Liver (tissue), 9 donors: Measurements from ENCODE around the gene RPS10. TPM values are rescaled to one million over a fixed set of nuclear protein-coding genes. Genes with fewer than 3 reads are reported as not detected.

ENCODE experiments used
- DNase-seq: peaks from one replicate; pipeline ENCODE4 v3.0.0-alpha.2; 2017; ENCODE audit warnings: low spot score
- H3K27ac ChIP-seq, 2 donors: one replicate each; pipeline ENCODE4 v1.7.0; 2013; ENCODE audit warnings: inconsistent platforms in 2 of 2, low read length in 2 of 2, control low read depth in 1 of 2, low read depth in 1 of 2, mild to moderate bottlenecking in 1 of 2
- H3K27me3 ChIP-seq, 4 donors: one replicate each; pipeline versions ENCODE4 v1.6.1 to v1.7.0; 2013; ENCODE audit warnings: low read length in 3 of 4, inconsistent platforms in 1 of 4, mild to moderate bottlenecking in 1 of 4, moderate library complexity in 1 of 4; ENCODE audit not compliant: control insufficient read depth in 4 of 4, insufficient read depth in 4 of 4
- H3K36me3 ChIP-seq, 4 donors: one replicate each; pipeline versions ENCODE4 v1.6.1 to v1.7.0; 2013; ENCODE audit warnings: low read length in 3 of 4, mild to moderate bottlenecking in 3 of 4, low read depth in 1 of 4, moderate library complexity in 1 of 4; ENCODE audit not compliant: control insufficient read depth in 4 of 4, insufficient read depth in 3 of 4
- H3K4me1 ChIP-seq, 4 donors: one replicate each; pipeline versions ENCODE4 v1.6.1 to v1.7.0; 2013; ENCODE audit warnings: low read length in 3 of 4, mild to moderate bottlenecking in 3 of 4, moderate library complexity in 1 of 4; ENCODE audit not compliant: control insufficient read depth in 4 of 4, insufficient read depth in 4 of 4
- H3K4me3 ChIP-seq, 3 donors: one replicate each; pipeline versions ENCODE4 v1.6.1 to v1.7.0; 2013; ENCODE audit warnings: low read length in 3 of 3, control low read depth in 1 of 3, low read depth in 1 of 3, mild to moderate bottlenecking in 1 of 3
- H3K9ac ChIP-seq, 2 donors: one replicate each; pipeline ENCODE4 v1.7.0; 2013; ENCODE audit warnings: low read length in 2 of 2, mild to moderate bottlenecking in 2 of 2, moderate library complexity in 2 of 2, control low read depth in 1 of 2, low read depth in 1 of 2
- H3K9me3 ChIP-seq, 4 donors: one replicate each; pipeline versions ENCODE4 v1.6.1 to v1.7.0; 2013; ENCODE audit warnings: low read length in 3 of 4; ENCODE audit not compliant: control insufficient read depth in 4 of 4
- EGR1 ChIP-seq, 2 donors: IDR thresholded peaks; 2 replicates each; pipeline ENCODE4 v1.6.1; 2016 to 2018; ENCODE audit warnings: antibody characterized with exemption in 2 of 2, low read depth in 2 of 2
- FOXA1 ChIP-seq: IDR thresholded peaks from 2 replicates; pipeline ENCODE4 v1.6.1; 2016; ENCODE audit warnings: antibody characterized with exemption
- FOXA2 ChIP-seq: IDR thresholded peaks from 2 replicates; pipeline ENCODE4 v1.6.1; 2016; ENCODE audit warnings: antibody characterized with exemption
- HNF4G ChIP-seq: IDR thresholded peaks from 2 replicates; pipeline ENCODE4 v1.6.1; 2016; ENCODE audit warnings: antibody characterized with exemption
- JUND ChIP-seq, 2 donors: IDR thresholded peaks; 2 replicates each; pipeline ENCODE4 v1.6.1; 2016; ENCODE audit warnings: antibody characterized with exemption in 2 of 2
- MAX ChIP-seq: IDR thresholded peaks from 2 replicates; pipeline ENCODE4 v1.6.1; 2016; ENCODE audit warnings: antibody characterized with exemption
- NR2F2 ChIP-seq: IDR thresholded peaks from 2 replicates; pipeline ENCODE4 v1.6.1; 2016; ENCODE audit warnings: antibody characterized with exemption
- SP1 ChIP-seq: IDR thresholded peaks from 2 replicates; pipeline ENCODE4 v1.6.1; 2018; ENCODE audit warnings: antibody characterized with exemption, mild to moderate bottlenecking
- TAF1 ChIP-seq: conservative IDR thresholded peaks from 2 replicates; pipeline ENCODE4 v1.6.1; 2016; ENCODE audit warnings: antibody characterized with exemption, mild to moderate bottlenecking
- YY1 ChIP-seq: IDR thresholded peaks from 2 replicates; pipeline ENCODE4 v1.6.1; 2016; ENCODE audit warnings: antibody characterized with exemption, mild to moderate bottlenecking
- ZBTB33 ChIP-seq: IDR thresholded peaks from 2 replicates; pipeline ENCODE4 v1.6.1; 2016; ENCODE audit warnings: antibody characterized with exemption
- WGBS: extraction: QIAGEN DNeasy Blood & Tissue Kit; methylation state at CpG from one replicate; pipeline ENCODE4 v1.1.7; 2013; 5-methylcytosine and 5-hydroxymethylcytosine counted together
- polyA plus RNA-seq, 2 donors: library from polyadenylated mRNA; stranded (reverse) in 1 of 2; unstranded in 1 of 2; fragments of 200-250 nt in 1 of 2; fragments of >200 nt in 1 of 2; fragmentation: Nextera tagmentation in 1 of 2; extraction: Ambion mirVana in 1 of 2; gene quantifications; one replicate each; pipeline versions ENCODE4 v1.2.1 to v1.2.3, GENCODE V29; 2013 to 2015
- total RNA-seq, 2 donors: library from RNA; depleted of rRNA; stranded (reverse); fragments of >200 nt; gene quantifications; one replicate each; pipeline ENCODE4 v1.2.3, GENCODE V29; 2014
- TF ChIP-seq, protein P1 (sequence below): fragments of 150-350 bp; IDR thresholded peaks from 2 replicates; pipeline ENCODE4 v1.5.1; 2017; ENCODE audit warnings: improper control_type of control experiment, low read depth, low read length; ENCODE audit not compliant: missing input control
- TF ChIP-seq, protein P2 (sequence below): IDR thresholded peaks from 2 replicates; pipeline ENCODE4 v1.6.1; 2016; ENCODE audit warnings: antibody characterized with exemption, mild to moderate bottlenecking
- donor health status: healthy.
- donor health status: healthy.
- donor health status: healthy.
- donor health status: healthy.
- donor health status: healthy.

The RPS10 gene
- total and polyA plus RNA-seq, 4 donors, result 294 to 970 (median 832) TPM

DNA sequence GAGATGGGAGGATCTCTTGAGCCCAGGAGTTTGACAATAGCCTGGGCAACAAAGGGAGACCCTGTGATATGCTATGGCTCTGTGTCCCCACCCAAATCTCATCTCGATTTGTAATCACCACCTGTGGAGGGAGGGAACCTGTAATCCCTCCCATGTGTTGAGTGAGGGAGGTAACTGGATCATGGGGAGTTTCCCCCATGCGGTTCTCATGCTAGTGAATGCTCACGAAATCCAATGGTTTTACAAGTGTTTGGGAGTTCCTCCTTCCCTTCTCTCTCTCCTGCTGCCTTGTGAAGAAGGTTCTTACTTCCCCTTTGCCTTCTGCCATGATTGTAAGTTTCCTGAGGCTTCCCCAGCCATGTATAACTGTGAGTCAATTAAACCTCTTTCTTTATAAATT lies 36.8 kb downstream of the RPS10 start:
- no peak overlapping the region for H3K9ac ChIP-seq
- H3K27ac ChIP-seq, result no peak overlapping the region
- H3K4me3 ChIP-seq, result no peak overlapping the region
- H3K9me3 ChIP-seq, result no peaks in the 10 kb centered on the region
- peaks cover 10 to 38% (median 29%) of the 10 kb centered on the region in 4 donors for H3K4me1 ChIP-seq
- H3K27me3 ChIP-seq, result no peaks in the 10 kb centered on the region
- H3K36me3 ChIP-seq, result no peaks in the 10 kb centered on the region
- 84% methylated on average over 3 of the region's 3 CpGs for WGBS
- DNase-seq, result no peak
- no peak for TF ChIP-seq EGR1 (IDR thresholded peaks at IDR 0.05; ENCODE audit: low read depth in 2 of 2)
- no peak for TF ChIP-seq YY1
- TF ChIP-seq JUND (IDR thresholded peaks at IDR 0.05), result no peak
- TF ChIP-seq, protein P1, sequence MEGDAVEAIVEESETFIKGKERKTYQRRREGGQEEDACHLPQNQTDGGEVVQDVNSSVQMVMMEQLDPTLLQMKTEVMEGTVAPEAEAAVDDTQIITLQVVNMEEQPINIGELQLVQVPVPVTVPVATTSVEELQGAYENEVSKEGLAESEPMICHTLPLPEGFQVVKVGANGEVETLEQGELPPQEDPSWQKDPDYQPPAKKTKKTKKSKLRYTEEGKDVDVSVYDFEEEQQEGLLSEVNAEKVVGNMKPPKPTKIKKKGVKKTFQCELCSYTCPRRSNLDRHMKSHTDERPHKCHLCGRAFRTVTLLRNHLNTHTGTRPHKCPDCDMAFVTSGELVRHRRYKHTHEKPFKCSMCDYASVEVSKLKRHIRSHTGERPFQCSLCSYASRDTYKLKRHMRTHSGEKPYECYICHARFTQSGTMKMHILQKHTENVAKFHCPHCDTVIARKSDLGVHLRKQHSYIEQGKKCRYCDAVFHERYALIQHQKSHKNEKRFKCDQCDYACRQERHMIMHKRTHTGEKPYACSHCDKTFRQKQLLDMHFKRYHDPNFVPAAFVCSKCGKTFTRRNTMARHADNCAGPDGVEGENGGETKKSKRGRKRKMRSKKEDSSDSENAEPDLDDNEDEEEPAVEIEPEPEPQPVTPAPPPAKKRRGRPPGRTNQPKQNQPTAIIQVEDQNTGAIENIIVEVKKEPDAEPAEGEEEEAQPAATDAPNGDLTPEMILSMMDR, result no peak
- TF ChIP-seq HNF4G, result no peak
- TF ChIP-seq, protein P2, sequence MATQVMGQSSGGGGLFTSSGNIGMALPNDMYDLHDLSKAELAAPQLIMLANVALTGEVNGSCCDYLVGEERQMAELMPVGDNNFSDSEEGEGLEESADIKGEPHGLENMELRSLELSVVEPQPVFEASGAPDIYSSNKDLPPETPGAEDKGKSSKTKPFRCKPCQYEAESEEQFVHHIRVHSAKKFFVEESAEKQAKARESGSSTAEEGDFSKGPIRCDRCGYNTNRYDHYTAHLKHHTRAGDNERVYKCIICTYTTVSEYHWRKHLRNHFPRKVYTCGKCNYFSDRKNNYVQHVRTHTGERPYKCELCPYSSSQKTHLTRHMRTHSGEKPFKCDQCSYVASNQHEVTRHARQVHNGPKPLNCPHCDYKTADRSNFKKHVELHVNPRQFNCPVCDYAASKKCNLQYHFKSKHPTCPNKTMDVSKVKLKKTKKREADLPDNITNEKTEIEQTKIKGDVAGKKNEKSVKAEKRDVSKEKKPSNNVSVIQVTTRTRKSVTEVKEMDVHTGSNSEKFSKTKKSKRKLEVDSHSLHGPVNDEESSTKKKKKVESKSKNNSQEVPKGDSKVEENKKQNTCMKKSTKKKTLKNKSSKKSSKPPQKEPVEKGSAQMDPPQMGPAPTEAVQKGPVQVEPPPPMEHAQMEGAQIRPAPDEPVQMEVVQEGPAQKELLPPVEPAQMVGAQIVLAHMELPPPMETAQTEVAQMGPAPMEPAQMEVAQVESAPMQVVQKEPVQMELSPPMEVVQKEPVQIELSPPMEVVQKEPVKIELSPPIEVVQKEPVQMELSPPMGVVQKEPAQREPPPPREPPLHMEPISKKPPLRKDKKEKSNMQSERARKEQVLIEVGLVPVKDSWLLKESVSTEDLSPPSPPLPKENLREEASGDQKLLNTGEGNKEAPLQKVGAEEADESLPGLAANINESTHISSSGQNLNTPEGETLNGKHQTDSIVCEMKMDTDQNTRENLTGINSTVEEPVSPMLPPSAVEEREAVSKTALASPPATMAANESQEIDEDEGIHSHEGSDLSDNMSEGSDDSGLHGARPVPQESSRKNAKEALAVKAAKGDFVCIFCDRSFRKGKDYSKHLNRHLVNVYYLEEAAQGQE, result no peak
- TF ChIP-seq ZBTB33, result no peak
- TF ChIP-seq TAF1, result no peak
- no peak for TF ChIP-seq FOXA2

- Histone ChIP-seq H3K9ac (no peak overlapping the region), H3K36me3 (peaks cover 0 to 2% (median 0%) of the 10 kb centered on the region in 4 donors), H3K27me3 (no peaks in the 10 kb centered on the region), H3K4me1 (peaks cover 10 to 42% (median 29%) of the 10 kb centered on the region in 4 donors), H3K27ac (no peak overlapping the region), H3K9me3 (no peaks in the 10 kb centered on the region), H3K4me3 (no peak overlapping the region)
- DNase-seq, result no peak
- 91% methylated on average over 3 of the region's 3 CpGs for WGBS
- no peak for TF ChIP-seq ZBTB33
- no peak for TF ChIP-seq EGR1 (IDR thresholded peaks at IDR 0.05; ENCODE audit: low read depth in 2 of 2)
- no peak for TF ChIP-seq FOXA1
- TF ChIP-seq JUND (IDR thresholded peaks at IDR 0.05), result no peak
- TF ChIP-seq NR2F2, result no peak
- no peak for TF ChIP-seq HNF4G
- TF ChIP-seq SP1, result no peak
- TF ChIP-seq MAX, result no peak
- no peak for TF ChIP-seq FOXA2
Observed at GRCh38 chr6:34388421-34388820, 37.4 kb downstream of the RPS10 start.
